Measurements from ENCODE around the gene HS3ST4. TPM values are rescaled to one million over a fixed set of nuclear protein-coding genes. Genes with fewer than 3 reads are reported as not detected.

The HS3ST4 gene
- total RNA-seq, 1 donor from 2014 or later = 3.6 TPM

DNA sequence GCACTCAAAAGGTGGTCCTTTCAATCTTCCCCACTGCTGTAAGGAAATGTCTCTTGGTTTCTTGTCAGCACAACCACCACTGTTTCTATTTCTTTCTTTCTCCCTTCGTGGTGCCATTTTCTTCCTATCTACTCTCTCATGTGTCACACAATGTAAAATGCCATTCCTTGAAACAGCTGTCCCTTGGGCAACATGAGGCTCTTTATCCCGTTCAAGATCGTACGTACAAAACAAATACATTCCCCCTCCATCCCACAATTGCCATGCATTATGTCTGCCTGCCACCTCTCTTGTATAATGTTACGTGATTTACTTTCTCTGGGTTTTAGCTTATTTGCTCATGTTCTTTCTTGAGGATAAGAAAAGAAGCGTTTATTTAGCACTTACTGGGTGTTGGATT, 410.6 kb downstream of the HS3ST4 start:
- TF ChIP-seq, protein P1, sequence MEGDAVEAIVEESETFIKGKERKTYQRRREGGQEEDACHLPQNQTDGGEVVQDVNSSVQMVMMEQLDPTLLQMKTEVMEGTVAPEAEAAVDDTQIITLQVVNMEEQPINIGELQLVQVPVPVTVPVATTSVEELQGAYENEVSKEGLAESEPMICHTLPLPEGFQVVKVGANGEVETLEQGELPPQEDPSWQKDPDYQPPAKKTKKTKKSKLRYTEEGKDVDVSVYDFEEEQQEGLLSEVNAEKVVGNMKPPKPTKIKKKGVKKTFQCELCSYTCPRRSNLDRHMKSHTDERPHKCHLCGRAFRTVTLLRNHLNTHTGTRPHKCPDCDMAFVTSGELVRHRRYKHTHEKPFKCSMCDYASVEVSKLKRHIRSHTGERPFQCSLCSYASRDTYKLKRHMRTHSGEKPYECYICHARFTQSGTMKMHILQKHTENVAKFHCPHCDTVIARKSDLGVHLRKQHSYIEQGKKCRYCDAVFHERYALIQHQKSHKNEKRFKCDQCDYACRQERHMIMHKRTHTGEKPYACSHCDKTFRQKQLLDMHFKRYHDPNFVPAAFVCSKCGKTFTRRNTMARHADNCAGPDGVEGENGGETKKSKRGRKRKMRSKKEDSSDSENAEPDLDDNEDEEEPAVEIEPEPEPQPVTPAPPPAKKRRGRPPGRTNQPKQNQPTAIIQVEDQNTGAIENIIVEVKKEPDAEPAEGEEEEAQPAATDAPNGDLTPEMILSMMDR (conservative IDR thresholded peaks at IDR 0.05) = no peak
- Mint-ChIP-seq H3K9me3 (peaks cover 5% of the 10 kb centered on the region), H3K27me3 (peaks cover 12% of the 10 kb centered on the region), H3K4me1 (ENCODE audit: unreplicated experiment) (peaks cover 4% of the 10 kb centered on the region), H3K4me3 (no peak overlapping the region), H3K36me3 (no peaks in the 10 kb centered on the region), H3K27ac (no peak overlapping the region)
- no peak for DNase-seq (ENCODE audit: extremely low spot score, unreplicated experiment)

DNA sequence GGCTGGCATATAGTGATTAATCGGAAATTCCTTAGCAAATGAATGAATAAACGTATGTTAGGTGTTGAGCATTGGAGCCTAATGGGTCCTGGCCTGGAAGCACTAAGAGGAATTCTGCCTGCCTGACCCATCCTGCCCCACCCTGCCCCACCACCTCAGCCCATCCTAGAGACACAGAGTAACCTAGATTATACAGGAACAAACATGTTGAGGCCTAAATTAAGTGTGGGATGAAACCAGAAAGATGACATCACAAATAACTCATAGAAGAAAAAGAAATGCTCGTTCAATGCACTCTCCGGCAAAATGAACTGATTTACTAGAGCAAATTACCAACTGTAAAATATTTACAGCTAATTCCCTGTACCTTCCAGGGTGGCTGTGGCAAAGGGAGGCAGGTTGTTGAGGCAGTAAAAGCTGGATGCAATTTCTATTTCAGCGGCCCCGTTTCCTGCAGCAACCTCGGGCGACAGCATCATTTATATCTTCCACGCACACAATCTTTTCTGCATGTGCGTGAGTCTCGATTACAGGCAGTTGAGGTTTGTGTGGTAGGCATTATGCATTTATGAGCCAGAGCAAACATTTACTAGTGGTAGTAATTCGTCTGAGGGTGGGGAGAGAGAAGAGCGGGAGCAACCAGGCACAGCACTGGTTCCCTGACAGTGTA, 417.2 kb downstream of the HS3ST4 start:
- Mint-ChIP-seq H3K27ac (no peak overlapping the region), H3K4me1 (ENCODE audit: unreplicated experiment) (no peaks in the 10 kb centered on the region), H3K9me3 (peaks cover 4% of the 10 kb centered on the region), H3K4me3 (no peak overlapping the region), H3K27me3 (peaks cover 8% of the 10 kb centered on the region), H3K36me3 (no peaks in the 10 kb centered on the region)
- TF ChIP-seq, protein P1 (conservative IDR thresholded peaks at IDR 0.05) = no peak
- DNase-seq (ENCODE audit: extremely low spot score, unreplicated experiment) = no peak

DNA sequence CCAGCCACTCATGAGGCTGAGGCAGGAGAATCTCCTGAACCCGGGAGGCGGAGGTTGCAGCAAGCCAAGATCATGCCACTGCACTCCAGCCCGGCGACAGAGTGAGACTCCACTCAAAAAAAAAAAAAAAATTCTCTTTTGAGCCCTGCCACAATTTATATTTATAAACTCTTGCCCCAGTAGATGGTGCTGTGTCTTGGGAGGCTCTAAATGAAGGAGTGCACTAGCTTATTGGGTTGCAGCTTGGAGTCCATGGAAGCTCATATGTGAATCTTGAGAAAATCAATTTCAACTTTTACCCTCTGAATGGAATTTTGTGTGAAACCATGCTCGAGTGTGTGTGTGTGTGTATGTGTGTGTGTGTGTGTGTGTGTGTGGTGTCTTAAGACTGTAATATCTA, 420.1 kb downstream of the HS3ST4 start:
- no peaks in the 10 kb centered on the region for H3K36me3 Mint-ChIP-seq
- H3K9me3 Mint-ChIP-seq = peaks cover 4% of the 10 kb centered on the region
- DNase-seq (ENCODE audit: extremely low spot score, unreplicated experiment) = no peak
- no peaks in the 10 kb centered on the region for H3K27me3 Mint-ChIP-seq
- no peaks in the 10 kb centered on the region for H3K4me1 Mint-ChIP-seq (ENCODE audit: unreplicated experiment)
- H3K27ac Mint-ChIP-seq = no peak overlapping the region
- TF ChIP-seq, protein P1 (conservative IDR thresholded peaks at IDR 0.05) = peak; percentile 18
- H3K4me3 Mint-ChIP-seq = no peak overlapping the region

DNA sequence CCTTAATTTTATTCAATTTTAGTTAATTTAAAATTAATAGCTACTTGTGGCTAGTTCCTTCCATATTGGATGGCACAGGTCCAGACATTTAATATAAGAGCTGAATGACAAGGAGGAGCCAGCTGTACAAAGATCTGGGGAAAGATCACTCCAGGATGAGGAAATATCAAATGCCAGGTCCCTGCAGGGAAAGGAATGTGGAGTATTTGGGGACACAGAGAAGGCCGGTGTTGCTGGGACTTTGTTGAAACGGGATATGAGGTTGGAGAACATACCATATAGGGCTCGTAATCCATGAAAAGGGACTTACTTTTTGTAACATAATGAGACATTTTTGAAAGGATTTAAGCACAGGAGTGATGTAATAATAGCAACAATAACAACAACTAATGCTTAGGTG, 426.8 kb downstream of the HS3ST4 start:
- H3K27me3 Mint-ChIP-seq = peaks cover 5% of the 10 kb centered on the region
- DNase-seq (ENCODE audit: extremely low spot score, unreplicated experiment) = no peak
- H3K9me3 Mint-ChIP-seq = peaks cover 3% of the 10 kb centered on the region
- no peak overlapping the region for H3K4me3 Mint-ChIP-seq
- no peaks in the 10 kb centered on the region for H3K4me1 Mint-ChIP-seq (ENCODE audit: unreplicated experiment)
- H3K27ac Mint-ChIP-seq = no peak overlapping the region
- TF ChIP-seq, protein P1 (conservative IDR thresholded peaks at IDR 0.05) = no peak
- H3K36me3 Mint-ChIP-seq = no peaks in the 10 kb centered on the region

DNA sequence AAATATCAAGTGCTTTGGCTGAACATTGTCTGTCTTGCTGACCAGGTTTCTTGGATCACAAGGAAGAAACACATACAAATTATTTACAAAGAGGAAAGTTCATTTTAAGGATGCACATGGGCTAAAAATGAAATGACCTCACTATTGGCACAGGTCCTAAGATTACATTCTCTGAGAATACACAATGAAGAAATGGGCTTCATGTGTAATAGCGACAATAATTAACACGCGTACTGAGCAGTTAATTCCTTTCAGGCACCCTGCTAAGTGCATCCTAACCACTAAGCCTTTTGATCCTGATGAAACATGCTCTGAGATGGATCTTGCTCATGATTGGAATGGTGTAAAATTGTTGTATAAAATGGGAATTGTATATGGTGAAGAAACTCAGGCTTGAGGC, 429.0 kb downstream of the HS3ST4 start:
- Mint-ChIP-seq H3K9me3 (no peaks in the 10 kb centered on the region), H3K4me3 (no peak overlapping the region), H3K36me3 (no peaks in the 10 kb centered on the region), H3K4me1 (ENCODE audit: unreplicated experiment) (no peaks in the 10 kb centered on the region), H3K27ac (no peak overlapping the region), H3K27me3 (peaks cover 9% of the 10 kb centered on the region)
- no peak for DNase-seq (ENCODE audit: extremely low spot score, unreplicated experiment)
- TF ChIP-seq, protein P1 (conservative IDR thresholded peaks at IDR 0.05) = no peak

All from type B pancreatic cell (in vitro differentiated cells).